PC-9 (cell line): ENCODE measurements around the gene PRDM2.

Experiments used
- EZH2 ChIP-seq: fragments of 200-600 bp; sonication (generic); IDR thresholded peaks from 2 replicates; pipeline ENCODE4 v1.8.0; 2017; ENCODE audit warnings: antibody characterized with exemption, low read depth
- TF ChIP-seq, protein P1 (sequence below): fragments of 200-600 bp; sonication (generic); conservative IDR thresholded peaks from 2 replicates; pipeline ENCODE4 v1.6.1; 2017; ENCODE audit warnings: mixed run types, antibody characterized with exemption, mild to moderate bottlenecking, moderate library complexity

DNA sequence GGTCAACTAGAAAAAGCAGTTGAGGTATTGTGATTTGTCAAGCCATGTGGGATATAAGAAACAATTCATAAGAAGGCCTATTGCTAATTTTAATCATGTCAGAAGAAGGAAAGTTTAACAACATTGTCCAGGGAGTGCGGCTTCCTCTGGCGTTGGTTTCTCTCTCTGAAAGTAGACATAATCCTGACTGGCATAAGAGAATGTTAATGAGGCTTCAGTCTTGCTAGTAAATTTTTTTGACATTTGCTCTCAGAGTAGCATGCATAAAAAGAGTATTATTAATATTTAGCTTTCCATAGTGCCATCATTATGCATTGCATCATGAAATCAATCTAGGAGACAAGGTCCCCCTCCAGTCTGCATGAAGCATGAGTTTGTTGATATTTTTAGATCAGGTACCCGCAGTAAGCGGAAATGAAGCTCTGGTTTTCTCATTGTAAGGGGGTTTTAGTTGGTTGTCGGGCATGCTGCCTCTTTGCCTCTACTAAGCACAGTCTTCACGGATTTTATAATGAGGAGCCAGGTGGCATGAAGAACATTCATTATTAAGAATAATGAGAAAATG is 12.8 kb upstream of the PRDM2 start:
- no peak for TF ChIP-seq EZH2
- TF ChIP-seq, protein P1, sequence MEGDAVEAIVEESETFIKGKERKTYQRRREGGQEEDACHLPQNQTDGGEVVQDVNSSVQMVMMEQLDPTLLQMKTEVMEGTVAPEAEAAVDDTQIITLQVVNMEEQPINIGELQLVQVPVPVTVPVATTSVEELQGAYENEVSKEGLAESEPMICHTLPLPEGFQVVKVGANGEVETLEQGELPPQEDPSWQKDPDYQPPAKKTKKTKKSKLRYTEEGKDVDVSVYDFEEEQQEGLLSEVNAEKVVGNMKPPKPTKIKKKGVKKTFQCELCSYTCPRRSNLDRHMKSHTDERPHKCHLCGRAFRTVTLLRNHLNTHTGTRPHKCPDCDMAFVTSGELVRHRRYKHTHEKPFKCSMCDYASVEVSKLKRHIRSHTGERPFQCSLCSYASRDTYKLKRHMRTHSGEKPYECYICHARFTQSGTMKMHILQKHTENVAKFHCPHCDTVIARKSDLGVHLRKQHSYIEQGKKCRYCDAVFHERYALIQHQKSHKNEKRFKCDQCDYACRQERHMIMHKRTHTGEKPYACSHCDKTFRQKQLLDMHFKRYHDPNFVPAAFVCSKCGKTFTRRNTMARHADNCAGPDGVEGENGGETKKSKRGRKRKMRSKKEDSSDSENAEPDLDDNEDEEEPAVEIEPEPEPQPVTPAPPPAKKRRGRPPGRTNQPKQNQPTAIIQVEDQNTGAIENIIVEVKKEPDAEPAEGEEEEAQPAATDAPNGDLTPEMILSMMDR = no peak
